ENCODE measurements around the gene MACROD2.

Gene MACROD2

GRCh38 chr20:15848995-15849610, 1853.8 kb downstream of the MACROD2 start:
- TF ChIP-seq CTCF (conservative IDR thresholded peaks at IDR 0.05; ENCODE audit: control insufficient read depth, insufficient read depth, low read depth, low read length): no peak
- H3K4me3 ChIP-seq (ENCODE audit: control insufficient read depth, low read depth, low read length): no peak overlapping the region
- DNase-seq (ENCODE audit: low read depth): no peak

- DNase-seq (ENCODE audit: low read depth): no peak
- no peak for TF ChIP-seq CTCF (conservative IDR thresholded peaks at IDR 0.05; ENCODE audit: control insufficient read depth, insufficient read depth, low read depth, low read length)
Measured at GRCh38 chr20:15851576-15852215, 1856.4 kb downstream of the MACROD2 start.

GRCh38 chr20:15854911-15855310, 1859.6 kb downstream of the MACROD2 start:
- TF ChIP-seq CTCF (conservative IDR thresholded peaks at IDR 0.05; ENCODE audit: control insufficient read depth, insufficient read depth, low read depth, low read length): no peak
- DNase-seq (ENCODE audit: low read depth): no peak
- H3K4me3 ChIP-seq (ENCODE audit: control insufficient read depth, low read depth, low read length): no peak overlapping the region

More at GRCh38 chr20:15851576-15852215, 1856.4 kb downstream of the MACROD2 start:
- H3K4me3 ChIP-seq (ENCODE audit: control insufficient read depth, low read depth, low read length): no peak overlapping the region

GRCh38 chr20:15857173-15857784, 1862.0 kb downstream of the MACROD2 start:
- DNase-seq (ENCODE audit: low read depth): no peak
- H3K4me3 ChIP-seq (ENCODE audit: control insufficient read depth, low read depth, low read length): no peak overlapping the region
- no peak for TF ChIP-seq CTCF (conservative IDR thresholded peaks at IDR 0.05; ENCODE audit: control insufficient read depth, insufficient read depth, low read depth, low read length)

GRCh38 chr20:15859061-15859460, 1863.7 kb downstream of the MACROD2 start:
- DNase-seq (ENCODE audit: low read depth): no peak
- H3K4me3 ChIP-seq (ENCODE audit: control insufficient read depth, low read depth, low read length): no peak overlapping the region
- no peak for TF ChIP-seq CTCF (conservative IDR thresholded peaks at IDR 0.05; ENCODE audit: control insufficient read depth, insufficient read depth, low read depth, low read length)

GRCh38 chr20:15860850-15861249, 1865.5 kb downstream of the MACROD2 start:
- DNase-seq (ENCODE audit: low read depth): no peak
- no peak overlapping the region for H3K4me3 ChIP-seq (ENCODE audit: control insufficient read depth, low read depth, low read length)
- TF ChIP-seq CTCF (conservative IDR thresholded peaks at IDR 0.05; ENCODE audit: control insufficient read depth, insufficient read depth, low read depth, low read length): no peak
